ENCODE data around the gene CEP104.

The CEP104 gene

GRCh38 chr1:3775490-3776230 lies 81.4 kb downstream of the CEP104 start:
- peak; percentile 90 for DNase-seq

- DNase-seq, result peak; percentile 50
These were observed 82.0 kb downstream of the CEP104 start for GRCh38 chr1:3774946-3775489.

- no peak for DNase-seq
These were observed 82.6 kb downstream of the CEP104 start for GRCh38 chr1:3774276-3774945.

GRCh38 chr1:3773572-3774275 lies 83.3 kb downstream of the CEP104 start:
- no peak for DNase-seq

- DNase-seq, result no peak
These were observed 84.1 kb downstream of the CEP104 start, which contains the start of gene SMIM1 for GRCh38 chr1:3772715-3773571. SMIM1 (plus strand) TSS chr1:3772749; CDS start chr1:3775374, 2,625 bp downstream.

- no peak for DNase-seq
These were observed 84.8 kb downstream of the CEP104 start for GRCh38 chr1:3772027-3772714.

GRCh38 chr1:3771108-3772026 lies 85.6 kb downstream of the CEP104 start:
- no peak for DNase-seq

- DNase-seq, result no peak
These were observed 86.8 kb downstream of the CEP104 start for GRCh38 chr1:3770047-3770765.

GRCh38 chr1:3768811-3769390 lies 88.1 kb downstream of the CEP104 start:
- no peak for DNase-seq

GRCh38 chr1:3767328-3767925 lies 89.6 kb downstream of the CEP104 start:
- no peak for DNase-seq

GRCh38 chr1:3763351-3764125 lies 93.5 kb downstream of the CEP104 start:
- no peak for DNase-seq

- no peak for DNase-seq
These were observed 94.2 kb downstream of the CEP104 start for GRCh38 chr1:3762873-3763228.

GRCh38 chr1:3762151-3762872 lies 94.7 kb downstream of the CEP104 start:
- DNase-seq, result no peak

Data from DMS79 treated with DMSO at 0.1 percent for 48 hours (cell line).